K562 (cell line): ENCODE measurements around the gene WASF2. TPM values are rescaled to one million over a fixed set of nuclear protein-coding genes. Genes with fewer than 3 reads are reported as not detected.

Source experiments
- AFF1 ChIP-seq, 2 experiments: fragments of 450-650 bp; IDR thresholded peaks; 2 replicates each; pipeline ENCODE4 v1.6.1; 2018; ENCODE audit warnings: mild to moderate bottlenecking in 2 of 2, low read depth in 1 of 2; ENCODE audit not compliant: partially characterized antibody in 2 of 2
- ELF1 ChIP-seq: fragments of 200-800 bp; sonication (Bioruptor generic); IDR thresholded peaks from 2 replicates; pipeline ENCODE4 v1.6.1; 2016; ENCODE audit warnings: missing genetic modification characterization, missing compliant biosample characterization
- ELK1 ChIP-seq: sonication (generic); formaldehyde crosslinking; IDR thresholded peaks from 2 replicates; pipeline ENCODE4 v1.8.1; 2022; ENCODE audit warnings: missing genetic modification reagents
- ETV1 ChIP-seq: fragments of 450-650 bp; conservative IDR thresholded peaks from 2 replicates; pipeline ENCODE4 v1.6.1; 2016; ENCODE audit warnings: missing genetic modification characterization, control low read depth, low read depth, missing compliant biosample characterization
- HSF4 ChIP-seq: fragments of 250-450 bp; sonication (Bioruptor Pico); IDR thresholded peaks from 2 replicates; pipeline ENCODE4 v2.1.2; 2022; ENCODE audit warnings: mild to moderate bottlenecking, moderate library complexity, borderline replicate concordance
- IFI16 ChIP-seq: fragments of 250-450 bp; sonication (Bioruptor Pico); IDR thresholded peaks from 2 replicates; pipeline ENCODE4 v2.1.2; 2022; ENCODE audit warnings: mild to moderate bottlenecking, inconsistent platforms
- RBFOX2 ChIP-seq: fragments of 200-400 bp; formaldehyde crosslinking; IDR thresholded peaks from 2 replicates; pipeline ENCODE4 v1.6.1; 2017; ENCODE audit warnings: low read depth, mild to moderate bottlenecking, low read length, moderate library complexity
- XRCC4 ChIP-seq: IDR thresholded peaks from one replicate; pipeline ENCODE4 v1.6.1; 2011; ENCODE audit not compliant: insufficient read depth, insufficient read length; ENCODE audit errors: extremely low read depth
- ZNF175 ChIP-seq: fragments of 200-800 bp; sonication (Bioruptor generic); IDR thresholded peaks from 2 replicates; pipeline ENCODE4 v1.6.1; 2016; ENCODE audit warnings: low read depth, mild to moderate bottlenecking, missing genetic modification characterization, missing compliant biosample characterization
- ZNF398 ChIP-seq: fragments of 250-450 bp; sonication (Bioruptor Pico); IDR thresholded peaks from 2 replicates; pipeline ENCODE4 v1.8.0; 2021; ENCODE audit warnings: moderate library complexity, mild to moderate bottlenecking, inconsistent platforms
- polyA plus RNA-seq, 8 experiments: library from polyadenylated mRNA; depleted of rRNA in 4 of 8; stranded (reverse) in 5 of 8; unstranded in 3 of 8; fragments of >200 nt; fragmentation: Nextera tagmentation in 2 of 8; fragmentation: Illumina TruSeq in 1 of 8; extraction: Ambion mirVana in 2 of 8; extraction: Trizol in 1 of 8; gene quantifications; 2 replicates each; pipeline versions ENCODE4 v1.2.1 to v1.2.3, GENCODE V29; 2011 to 2014; ENCODE audit warnings: inconsistent platforms in 1 of 8, missing spikeins in 1 of 8
- total RNA-seq, 7 experiments: library from RNA; depleted of rRNA in 6 of 7; stranded (reverse); fragments of >200 nt in 6 of 7; fragmentation: Illumina TruSeq in 2 of 7; extraction: Trizol in 2 of 7; gene quantifications; 2 replicates each; pipeline versions ENCODE4 v1.2.1 to v1.2.3, GENCODE V29; 2011 to 2021; ENCODE audit warnings: low replicate concordance in 1 of 7
- TF ChIP-seq, protein P1 (sequence below): sonication (generic); formaldehyde crosslinking; IDR thresholded peaks from 2 replicates; pipeline ENCODE4 v1.8.1; 2023; ENCODE audit warnings: mild to moderate bottlenecking, missing genetic modification reagents
- TF ChIP-seq, protein P2 (sequence below): fragments of 250-450 bp; sonication (Bioruptor Pico); IDR thresholded peaks from 2 replicates; pipeline ENCODE4 v1.5.0; 2021

The WASF2 gene
- total and polyA plus RNA-seq, 9 of the 15 experiments (the other 6 are each of a cell fraction or from before 2014, with no cell fraction given), result 8.2 to 163 (median 31.2) TPM

DNA sequence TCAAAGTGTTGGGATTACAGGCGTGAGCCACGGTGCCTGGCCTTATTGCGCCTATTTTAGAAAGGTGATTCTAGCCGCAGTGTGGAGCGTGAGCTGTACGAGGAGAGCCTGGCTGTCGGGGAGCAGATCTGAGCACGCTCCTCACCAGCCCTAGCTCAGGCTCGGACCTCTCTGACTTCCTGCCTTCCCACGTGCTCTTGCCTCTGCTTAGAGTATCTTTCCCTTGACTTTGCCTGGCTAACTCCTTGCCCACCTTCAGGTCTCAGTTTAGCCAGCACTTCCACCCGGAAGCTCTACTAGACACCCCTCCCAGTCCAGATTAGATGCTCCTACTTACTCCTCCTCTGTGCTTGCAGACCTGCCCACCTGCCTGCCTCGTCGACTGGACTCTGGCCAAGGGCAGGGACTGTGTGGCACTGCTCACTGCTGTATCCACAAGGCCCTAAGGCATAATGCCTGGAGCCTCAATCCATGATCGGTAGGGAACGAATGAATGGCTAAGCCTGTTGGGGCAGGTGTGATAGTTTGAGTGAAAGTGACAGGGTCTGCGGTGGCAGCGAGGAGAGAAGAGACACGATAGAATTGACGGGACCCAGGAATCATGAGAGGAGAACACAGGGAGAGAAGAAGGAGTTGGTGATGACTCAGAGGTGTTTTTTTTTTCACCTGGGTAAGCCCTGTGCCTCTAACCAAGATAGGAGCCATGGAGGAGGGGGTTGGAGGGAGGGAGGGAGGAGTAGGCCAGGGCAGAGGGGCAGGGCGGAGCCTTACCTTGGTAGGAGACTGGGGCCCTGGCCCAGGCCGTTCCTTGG is 28.1 kb upstream of the WASF2 start (continued):
- TF ChIP-seq AFF1 (IDR thresholded peaks at IDR 0.05; ENCODE audit: low read depth in 1 of 2, partially characterized antibody in 2 of 2) (peak in 1 of 2 experiments; percentile 37), ZNF175 (CRISPR knock-in tag) (no peak), HSF4 (CRISPR knock-in tag) (no peak), ELF1 (tag) (no peak), IFI16 (CRISPR knock-in tag) (no peak), XRCC4 (no peak), ELK1 (CRISPR knock-in tag) (no peak), ZNF398 (CRISPR knock-in tag) (no peak), RBFOX2 (no peak), ETV1 (no peak)
- TF ChIP-seq, protein P1, sequence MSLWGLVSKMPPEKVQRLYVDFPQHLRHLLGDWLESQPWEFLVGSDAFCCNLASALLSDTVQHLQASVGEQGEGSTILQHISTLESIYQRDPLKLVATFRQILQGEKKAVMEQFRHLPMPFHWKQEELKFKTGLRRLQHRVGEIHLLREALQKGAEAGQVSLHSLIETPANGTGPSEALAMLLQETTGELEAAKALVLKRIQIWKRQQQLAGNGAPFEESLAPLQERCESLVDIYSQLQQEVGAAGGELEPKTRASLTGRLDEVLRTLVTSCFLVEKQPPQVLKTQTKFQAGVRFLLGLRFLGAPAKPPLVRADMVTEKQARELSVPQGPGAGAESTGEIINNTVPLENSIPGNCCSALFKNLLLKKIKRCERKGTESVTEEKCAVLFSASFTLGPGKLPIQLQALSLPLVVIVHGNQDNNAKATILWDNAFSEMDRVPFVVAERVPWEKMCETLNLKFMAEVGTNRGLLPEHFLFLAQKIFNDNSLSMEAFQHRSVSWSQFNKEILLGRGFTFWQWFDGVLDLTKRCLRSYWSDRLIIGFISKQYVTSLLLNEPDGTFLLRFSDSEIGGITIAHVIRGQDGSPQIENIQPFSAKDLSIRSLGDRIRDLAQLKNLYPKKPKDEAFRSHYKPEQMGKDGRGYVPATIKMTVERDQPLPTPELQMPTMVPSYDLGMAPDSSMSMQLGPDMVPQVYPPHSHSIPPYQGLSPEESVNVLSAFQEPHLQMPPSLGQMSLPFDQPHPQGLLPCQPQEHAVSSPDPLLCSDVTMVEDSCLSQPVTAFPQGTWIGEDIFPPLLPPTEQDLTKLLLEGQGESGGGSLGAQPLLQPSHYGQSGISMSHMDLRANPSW, result no peak
- TF ChIP-seq, protein P2, sequence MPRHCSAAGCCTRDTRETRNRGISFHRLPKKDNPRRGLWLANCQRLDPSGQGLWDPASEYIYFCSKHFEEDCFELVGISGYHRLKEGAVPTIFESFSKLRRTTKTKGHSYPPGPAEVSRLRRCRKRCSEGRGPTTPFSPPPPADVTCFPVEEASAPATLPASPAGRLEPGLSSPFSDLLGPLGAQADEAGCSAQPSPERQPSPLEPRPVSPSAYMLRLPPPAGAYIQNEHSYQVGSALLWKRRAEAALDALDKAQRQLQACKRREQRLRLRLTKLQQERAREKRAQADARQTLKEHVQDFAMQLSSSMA, result no peak
